Smooth muscle cell (in vitro differentiated cells): ENCODE data around the gene SLC23A2. TPM values are rescaled to one million over a fixed set of nuclear protein-coding genes. Genes with fewer than 3 reads are reported as not detected.

Experiments used
- polyA plus RNA-seq: library from polyadenylated mRNA; unstranded; fragments of >200 nt; fragmentation: Nextera tagmentation; extraction: Ambion mirVana; gene quantifications from 2 replicates; pipeline ENCODE4 v1.2.1, GENCODE V29; 2016
- small RNA-seq: library from RNA; depleted of rRNA; stranded (forward); fragments of <200 nt; gene quantifications from one replicate; pipeline ENCODE3, GENCODE V24; 2014
- total RNA-seq: library from RNA; depleted of rRNA; stranded (reverse); fragments of >200 nt; gene quantifications from 2 replicates; pipeline ENCODE4 v1.2.3, GENCODE V29; 2014

SLC23A2 gene
- total and polyA plus RNA-seq, 2 experiments from 2014 or later, result 1.4 to 5.0 TPM

Small RNA genes within 50 kb of the gene (small RNA-seq; reads per million reads assigned to genes)
- gene AL121890.1, result not detected
- gene RF00322, result not detected

Other genes with a start within 250 kb of the SLC23A2 start
- 0.54 and 1.1 TPM in 2 replicates for gene RASSF2, start 177.9 kb downstream of the SLC23A2 start, total RNA-seq
- 0.66 and 0.72 TPM in 2 replicates for gene RASSF2, start 177.9 kb downstream of the SLC23A2 start, polyA plus RNA-seq
- 102 and 107 TPM in 2 replicates for gene TMEM230, start 111.6 kb upstream of the SLC23A2 start, total RNA-seq
- 104 and 117 TPM in 2 replicates for gene TMEM230, start 111.6 kb upstream of the SLC23A2 start, polyA plus RNA-seq
- 168 and 178 TPM in 2 replicates for gene PCNA, start 118.4 kb upstream of the SLC23A2 start, total RNA-seq
- gene PCNA, start 118.4 kb upstream of the SLC23A2 start, polyA plus RNA-seq, result 75.2 and 78.7 TPM in 2 replicates
- gene CDS2, start 125.5 kb upstream of the SLC23A2 start, total RNA-seq, result 20.3 and 24.9 TPM in 2 replicates
- 25.9 and 32.4 TPM in 2 replicates for gene CDS2, start 125.5 kb upstream of the SLC23A2 start, polyA plus RNA-seq